BJ (cell line): Measurements from ENCODE around the gene TSC22D1. TPM values are rescaled to one million over a fixed set of nuclear protein-coding genes. Genes with fewer than 3 reads are reported as not detected.

Experiments used
- CTCF ChIA-PET: fragments of 350-600 bp; formaldehyde crosslinking; extraction: SDS; loops from one replicate; lab custom pipeline; 2021; ENCODE audit warnings: antibody characterized with exemption, inconsistent platforms; lab: Yijun Ruan, JAX
- POLR2A ChIA-PET: fragments of 300-600 bp; sonication (Branson Sonifier 250); formaldehyde crosslinking; extraction: SDS; loops from one replicate; lab custom pipeline; 2021; ENCODE audit warnings: antibody characterized with exemption; lab: Charles Lee
- DNase-seq: peaks from one replicate; pipeline ENCODE4 v3.0.0-alpha.2; 2011; ENCODE audit warnings: low read depth
- H3K27me3 ChIP-seq: 2 replicates; pipeline ENCODE4 v1.6.0; 2011; ENCODE audit warnings: low read length; ENCODE audit not compliant: control insufficient read depth, insufficient read depth
- H3K36me3 ChIP-seq: 2 replicates; pipeline ENCODE4 v1.5.1; 2011; ENCODE audit warnings: low read length; ENCODE audit not compliant: control insufficient read depth, insufficient read depth
- H3K4me3 ChIP-seq: 2 replicates; pipeline ENCODE4 v1.5.1; 2011; ENCODE audit warnings: low read depth, mild to moderate bottlenecking, control low read depth, low read length
- CTCF ChIP-seq: IDR thresholded peaks from 2 replicates; pipeline ENCODE4 v1.5.1; 2011; ENCODE audit warnings: low read depth, mild to moderate bottlenecking, control low read depth, inconsistent platforms, low read length, moderate library complexity; ENCODE audit not compliant: insufficient read depth
- polyA plus RNA-seq: library from polyadenylated mRNA; depleted of rRNA; stranded (reverse); fragments of >200 nt; gene quantifications from 2 replicates; pipeline ENCODE4 v1.2.3, GENCODE V29; 2011

The TSC22D1 gene
- polyA plus RNA-seq, 1 experiment, result 33.5 TPM

GRCh38 chr13:44409595-44409994 lies 166.5 kb downstream of the TSC22D1 start:
- Histone ChIP-seq H3K36me3 (no peaks in the 10 kb centered on the region), H3K27me3 (peaks cover 4% of the 10 kb centered on the region), H3K4me3 (no peak overlapping the region)
- no peak for TF ChIP-seq CTCF
- no peak for DNase-seq
- CTCF ChIA-PET, result interaction anchor here (0.6 to 0.7 kb wide), 2 partner anchors 20 to 130 kb away, joined by 3 to 4 read pairs; no protein-coding TSS in a partner anchor
- POLR2A ChIA-PET, result no interaction called here

- Histone ChIP-seq H3K4me3 (no peak overlapping the region), H3K27me3 (peaks cover 7% of the 10 kb centered on the region), H3K36me3 (no peaks in the 10 kb centered on the region)
- no peak for TF ChIP-seq CTCF
- ChIA-PET POLR2A (no interaction called here), CTCF (no interaction called here)
- DNase-seq, result no peak
These were observed 168.2 kb downstream of the TSC22D1 start for GRCh38 chr13:44407891-44408290.

GRCh38 chr13:44407379-44407778 lies 168.8 kb downstream of the TSC22D1 start:
- ChIA-PET CTCF (no interaction called here), POLR2A (no interaction called here)
- no peak for DNase-seq
- no peaks in the 10 kb centered on the region for H3K36me3 ChIP-seq
- H3K27me3 ChIP-seq, result peaks cover 7% of the 10 kb centered on the region
- no peak overlapping the region for H3K4me3 ChIP-seq
- TF ChIP-seq CTCF, result no peak

- POLR2A ChIA-PET, result no interaction called here
- CTCF ChIA-PET, result no interaction called here
- no peak for TF ChIP-seq CTCF
- Histone ChIP-seq H3K4me3 (no peak overlapping the region), H3K27me3 (peaks cover 8% of the 10 kb centered on the region), H3K36me3 (no peaks in the 10 kb centered on the region)
- DNase-seq, result no peak
These were observed 169.5 kb downstream of the TSC22D1 start for GRCh38 chr13:44406617-44407016.

- ChIA-PET POLR2A (no interaction called here), CTCF (no interaction called here)
- H3K4me3 ChIP-seq, result no peak overlapping the region
- peaks cover 6% of the 10 kb centered on the region for H3K27me3 ChIP-seq
- TF ChIP-seq CTCF, result no peak
- no peak for DNase-seq
- no peaks in the 10 kb centered on the region for H3K36me3 ChIP-seq
These were observed 171.6 kb downstream of the TSC22D1 start for GRCh38 chr13:44404261-44405132.
